IPS-NIHi11 (cell line): Measurements from ENCODE around the gene CAMK2A.
"Not testable (repeated sequence)": the region's sequence is repeated elsewhere in the genome, so short reads cannot be mapped to it uniquely, and the experiment has no call there.

ENCODE experiments used
- DNase-seq: peaks from one replicate; pipeline ENCODE4 v3.0.0; 2012; ENCODE audit warnings: mixed read lengths, low spot score

Gene CAMK2A

GRCh38 chr5:150236981-150237754 lies 52.4 kb downstream of the CAMK2A start:
- no peak for DNase-seq

- DNase-seq = no peak
Observed at GRCh38 chr5:150236313-150236712, 53.3 kb downstream of the CAMK2A start.

DNA sequence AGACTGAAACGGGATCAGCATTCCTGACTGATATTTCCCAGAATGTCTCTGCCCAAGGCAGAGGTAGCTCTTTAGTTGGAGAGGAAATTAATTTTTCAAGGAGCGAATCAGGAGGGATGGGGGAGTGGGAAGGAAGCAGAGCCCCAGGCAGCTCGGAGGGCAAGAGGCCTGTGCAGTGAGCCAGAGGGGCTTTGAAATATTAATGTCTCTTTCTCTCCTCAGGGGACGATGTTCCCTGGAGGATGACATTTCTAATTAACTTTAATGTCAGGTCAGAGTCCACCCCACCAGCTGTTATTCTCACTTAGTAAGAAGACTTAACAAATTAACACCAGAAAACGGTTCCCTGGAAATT lies 54.1 kb downstream of the CAMK2A start:
- no peak for DNase-seq

DNA sequence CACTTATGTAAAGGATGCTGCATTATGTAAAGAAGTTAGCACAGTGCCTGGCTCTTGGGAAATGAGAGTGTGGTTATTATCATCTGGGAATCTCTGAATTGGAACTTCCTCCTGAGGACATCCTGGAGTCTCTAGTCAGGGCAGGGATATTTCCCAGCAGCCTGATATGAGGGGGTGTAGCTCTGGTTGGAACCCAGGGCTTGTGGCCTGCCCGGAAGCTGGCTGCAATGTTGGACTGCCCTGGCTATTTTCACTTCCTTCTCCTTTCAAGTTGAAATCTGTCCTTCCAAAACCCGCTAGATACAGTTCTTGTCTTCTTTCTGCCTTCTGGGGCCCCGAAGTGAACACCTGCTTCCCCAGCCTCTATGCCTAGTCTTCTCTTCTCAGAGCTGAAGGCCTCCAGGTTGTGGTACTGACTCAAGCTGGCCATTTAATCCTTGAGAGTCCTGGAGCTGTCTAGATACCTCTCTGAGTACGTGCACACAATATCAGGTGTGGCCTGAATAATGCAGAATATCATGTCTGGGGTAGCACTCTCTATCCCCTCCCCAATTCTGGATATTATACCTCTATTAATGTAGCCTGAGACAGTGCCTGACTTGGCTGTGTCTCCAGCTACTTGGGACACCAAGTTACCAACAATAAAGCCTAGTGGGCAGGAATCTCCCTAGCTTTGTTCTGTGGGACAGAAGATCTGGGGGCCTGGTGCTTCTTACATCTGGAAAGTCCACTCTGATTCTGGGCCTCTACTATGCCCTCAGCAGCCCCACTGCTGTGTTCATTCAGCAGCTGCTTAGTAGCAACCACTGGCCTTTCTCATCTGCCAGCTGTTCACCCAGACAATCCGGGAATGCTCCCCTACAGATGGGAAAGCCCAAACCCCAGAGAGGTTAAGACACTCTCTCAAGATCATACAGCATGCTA lies 54.7 kb downstream of the CAMK2A start:
- no peak for DNase-seq

- not testable (repeated sequence) for DNase-seq
Observed at GRCh38 chr5:150233706-150234105, 55.9 kb downstream of the CAMK2A start.

- no peak for DNase-seq
Observed at GRCh38 chr5:150230842-150231241, 58.7 kb downstream of the CAMK2A start.

- no peak for DNase-seq
Observed at GRCh38 chr5:150229571-150229970, 60.0 kb downstream of the CAMK2A start.

- DNase-seq = no peak
Observed at GRCh38 chr5:150227606-150228273, 61.8 kb downstream of the CAMK2A start.

- DNase-seq = no peak
Observed at GRCh38 chr5:150227036-150227435, 62.5 kb downstream of the CAMK2A start.

DNA sequence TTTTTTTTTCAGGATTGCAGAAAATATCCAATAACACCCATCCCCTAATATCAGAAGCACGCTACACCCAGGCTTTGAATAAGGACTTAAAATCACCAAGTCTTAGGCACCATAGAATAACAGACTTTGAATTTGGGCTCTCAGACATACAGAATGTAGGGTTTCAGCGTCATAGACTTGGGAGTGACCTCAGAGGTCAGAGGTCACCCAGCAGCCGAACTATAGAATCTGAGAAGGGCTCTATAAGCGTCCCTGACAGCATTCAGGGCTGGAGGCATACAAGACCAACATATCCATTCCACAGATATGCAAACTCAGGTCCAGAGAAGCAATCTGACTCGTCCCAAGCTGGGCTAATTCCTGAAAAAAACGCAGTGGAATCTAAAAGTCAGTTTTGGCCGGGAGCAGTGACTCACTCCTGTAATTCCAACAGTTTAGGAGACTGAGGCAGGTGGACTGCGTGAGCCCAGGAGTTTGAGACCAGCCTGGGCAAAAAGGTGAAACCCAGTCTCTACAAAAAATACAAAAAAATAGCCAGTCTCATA lies 65.0 kb downstream of the CAMK2A start:
- DNase-seq = no peak

- no peak for DNase-seq
Observed at GRCh38 chr5:150223474-150223873, 66.1 kb downstream of the CAMK2A start.

GRCh38 chr5:150222906-150223305 lies 66.7 kb downstream of the CAMK2A start:
- DNase-seq = no peak

DNA sequence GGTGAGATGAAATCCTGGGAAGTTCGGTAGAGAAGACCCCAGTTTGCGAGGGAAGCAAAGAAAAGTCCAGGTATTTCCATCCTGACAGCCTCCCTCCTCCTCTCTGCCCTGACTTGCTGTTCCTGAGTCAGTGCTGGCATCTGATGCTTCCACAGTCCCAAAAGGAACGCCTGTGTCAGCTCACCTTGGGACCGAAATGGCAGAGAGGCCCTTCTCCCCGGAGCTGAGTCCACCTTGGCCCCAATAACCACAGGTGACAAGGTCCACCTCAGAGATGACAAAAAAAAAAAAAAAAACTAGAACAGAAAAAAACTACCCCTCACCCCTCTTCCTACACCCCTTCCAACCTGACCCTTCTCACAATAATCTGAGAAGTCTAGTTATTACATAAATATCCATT lies 68.1 kb downstream of the CAMK2A start:
- DNase-seq = no peak

GRCh38 chr5:150219861-150220260 lies 69.7 kb downstream of the CAMK2A start:
- no peak for DNase-seq

DNA sequence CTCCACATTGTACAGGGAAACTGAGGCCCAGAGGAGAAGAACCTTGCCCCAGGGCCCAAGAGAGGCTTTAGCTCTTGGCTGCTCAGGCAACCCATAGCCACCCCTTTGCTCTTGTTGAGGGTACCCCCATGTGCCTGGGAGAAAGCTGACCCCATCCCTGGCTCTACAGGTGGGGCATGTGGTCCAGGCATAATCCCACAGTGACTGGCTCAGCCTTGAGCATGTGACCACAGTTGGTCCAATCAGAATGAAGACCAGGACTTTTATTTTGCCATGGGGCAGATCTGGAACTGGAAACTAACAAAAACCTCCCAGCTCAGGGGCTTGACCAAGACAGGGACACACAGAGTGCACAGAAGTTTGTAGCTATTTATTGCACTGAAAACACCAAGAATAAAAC lies 70.4 kb downstream of the CAMK2A start:
- DNase-seq = peak; percentile 67

DNA sequence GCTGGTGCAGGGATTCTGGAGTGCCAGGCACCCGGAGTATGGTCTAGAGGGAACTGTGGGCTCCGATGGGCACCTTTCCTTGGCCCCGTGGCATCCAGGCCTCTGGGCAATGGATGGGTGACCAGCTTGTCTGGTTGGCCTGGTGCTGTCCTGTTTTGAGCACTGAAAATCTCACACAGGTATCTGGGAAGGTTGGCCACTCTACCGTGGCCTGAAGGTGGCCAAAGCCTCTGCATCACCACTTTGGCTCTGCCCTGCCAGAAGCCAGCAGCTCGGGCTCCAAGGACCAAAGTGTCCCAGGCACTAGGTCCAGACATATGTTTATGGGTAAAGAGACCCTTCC lies 70.9 kb downstream of the CAMK2A start:
- DNase-seq = no peak

GRCh38 chr5:150217873-150218692 lies 71.5 kb downstream of the CAMK2A start:
- peak; percentile 91 for DNase-seq

DNA sequence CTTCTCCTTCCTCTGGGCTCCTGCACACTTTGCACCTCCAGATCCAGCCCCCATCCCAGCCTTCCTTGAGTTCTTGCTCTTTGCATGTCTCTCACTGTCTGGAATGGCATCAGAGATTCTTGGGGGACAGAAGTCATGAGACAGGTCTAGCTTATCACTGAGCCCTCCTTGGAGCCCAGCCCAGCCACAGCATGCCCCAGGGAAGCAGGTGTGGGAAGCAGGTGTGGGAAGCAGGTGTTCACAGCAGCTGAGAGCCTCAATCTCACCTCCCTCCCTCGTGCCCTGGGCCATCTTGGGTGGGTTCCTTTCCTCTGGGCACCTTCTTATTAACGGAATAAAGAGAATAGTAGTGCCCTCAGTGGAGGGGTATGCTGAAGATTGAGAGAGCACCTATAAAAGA lies 72.5 kb downstream of the CAMK2A start:
- no peak for DNase-seq

DNA sequence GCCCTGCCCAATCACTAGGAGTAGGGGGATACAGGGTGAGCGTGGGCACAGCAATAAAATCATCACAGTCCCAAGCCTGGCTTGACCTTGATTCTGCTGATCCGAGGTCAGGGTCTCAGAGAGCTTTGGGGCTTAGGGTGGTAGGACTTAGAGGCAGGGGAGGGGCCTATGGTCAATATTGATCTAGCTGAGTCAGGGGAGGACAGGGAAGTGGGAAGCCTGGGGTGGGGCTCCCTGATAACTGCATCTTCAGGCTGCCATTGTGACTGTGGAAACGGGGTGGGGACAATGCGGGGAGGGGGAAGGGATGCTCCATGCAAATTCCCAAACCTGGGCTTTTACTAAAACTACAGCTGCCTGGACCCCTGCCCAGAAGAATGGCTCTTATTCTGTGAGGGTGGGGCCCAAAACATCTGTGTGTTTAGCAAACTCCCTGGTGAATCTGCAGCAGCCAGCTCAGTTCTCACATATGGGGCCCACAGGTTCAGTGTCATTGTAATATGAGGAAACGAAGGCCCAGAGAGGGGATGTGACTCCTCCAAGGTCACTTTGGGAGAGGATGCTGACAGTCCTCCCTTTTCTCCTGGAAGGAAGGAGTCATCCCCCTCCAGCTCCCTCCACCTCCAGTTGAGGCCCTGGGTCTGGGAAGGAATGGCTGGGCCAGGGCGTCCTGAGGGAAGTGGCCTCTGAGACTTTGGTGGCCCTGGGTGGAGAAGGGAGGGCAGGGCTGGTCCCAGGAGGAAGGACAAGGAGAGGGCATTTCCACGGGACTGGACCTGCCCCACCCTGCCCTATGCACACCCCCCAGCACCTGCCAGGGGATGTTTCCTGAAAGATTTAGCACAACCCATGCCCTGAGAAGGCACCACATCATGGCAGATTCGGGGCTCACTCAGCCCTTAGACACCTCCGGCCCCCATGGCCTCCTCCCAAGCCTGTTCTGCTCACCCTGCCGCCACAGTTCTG lies 73.3 kb downstream of the CAMK2A start:
- DNase-seq = no peak

- no peak for DNase-seq
Observed at GRCh38 chr5:150214289-150214688, 75.3 kb downstream of the CAMK2A start.
